Endometrium (tissue), 2 donors: Measurements from ENCODE around the gene SH3BGRL2.
A peak's percentile ranks its signal among the peaks of the same experiment; 100 is the strongest.
"Not testable (repeated sequence)": the region's sequence is repeated elsewhere in the genome, so short reads cannot be mapped to it uniquely, and the experiment has no call there.

Experiments used
- FAIRE-seq: peaks from 2 replicates; lab custom pipeline; 2012; peaks lifted over from hg19 to GRCh38; lab: Jason Lieb, UNC
- donor health status: control.
- donor health status: control.

The SH3BGRL2 gene

GRCh38 chr6:79614326-79615305 lies 16.5 kb upstream of the SH3BGRL2 start:
- FAIRE-seq = no peak

- FAIRE-seq = no peak
Observed at GRCh38 chr6:79617518-79617941, 13.6 kb upstream of the SH3BGRL2 start.

DNA sequence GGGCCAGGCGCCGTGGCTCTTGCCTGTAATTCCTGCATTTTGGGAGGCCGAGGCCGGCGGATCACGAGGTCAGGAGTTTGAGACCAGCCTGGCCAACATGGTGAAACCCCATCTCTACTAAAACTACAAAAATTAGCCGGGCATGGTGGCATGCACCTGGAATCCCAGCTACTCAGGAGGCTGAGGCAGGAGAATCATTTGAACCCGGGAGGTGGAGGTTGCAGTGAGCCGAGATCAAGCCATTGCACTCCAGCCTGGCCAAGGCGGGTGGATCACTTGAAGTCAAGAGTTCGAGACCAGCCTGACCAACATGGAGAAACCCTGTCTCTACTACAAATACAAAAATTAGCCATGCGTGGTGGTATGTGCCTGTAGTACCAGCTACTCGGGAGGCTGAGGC lies 12.7 kb upstream of the SH3BGRL2 start:
- FAIRE-seq = not testable (repeated sequence)

GRCh38 chr6:79621579-79621978 lies 9.6 kb upstream of the SH3BGRL2 start:
- no peak for FAIRE-seq

DNA sequence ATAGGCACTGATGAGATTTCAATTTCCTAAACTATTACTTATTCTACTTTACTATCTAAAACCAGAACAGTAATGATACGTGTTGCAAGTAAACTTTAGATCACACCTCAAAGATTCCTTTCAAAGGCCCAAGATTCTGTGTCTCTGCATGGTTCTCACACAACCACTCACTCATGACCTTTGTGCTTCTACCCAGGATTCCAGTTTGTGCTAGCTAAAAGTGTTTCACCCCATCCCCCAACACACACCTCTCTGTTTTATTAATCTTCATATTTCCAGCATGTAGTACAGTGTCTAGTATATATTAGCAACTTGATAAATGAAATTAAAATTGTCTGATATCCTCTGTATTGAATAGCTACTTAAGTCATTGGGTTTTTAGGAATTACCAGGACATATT lies 8.8 kb upstream of the SH3BGRL2 start:
- no peak for FAIRE-seq

DNA sequence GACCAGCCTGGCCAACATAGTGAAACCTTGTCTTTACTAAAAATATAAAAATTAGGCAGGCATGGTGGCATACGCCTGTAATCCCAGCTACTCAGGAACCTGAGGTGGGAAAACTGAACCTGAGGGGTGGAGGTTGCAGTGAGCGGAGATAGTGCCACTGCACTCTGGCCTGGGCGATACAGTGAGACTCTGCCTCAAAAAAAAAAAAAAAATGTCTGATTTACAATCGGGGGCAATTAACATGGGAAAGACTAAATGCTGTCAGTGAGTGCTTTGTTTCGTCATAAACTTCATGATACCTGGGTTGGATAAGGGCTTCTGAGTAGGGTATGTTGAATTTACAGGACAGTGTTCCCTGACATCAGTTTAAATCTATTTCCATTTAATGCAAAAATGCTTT lies 8.0 kb upstream of the SH3BGRL2 start:
- FAIRE-seq = no peak

DNA sequence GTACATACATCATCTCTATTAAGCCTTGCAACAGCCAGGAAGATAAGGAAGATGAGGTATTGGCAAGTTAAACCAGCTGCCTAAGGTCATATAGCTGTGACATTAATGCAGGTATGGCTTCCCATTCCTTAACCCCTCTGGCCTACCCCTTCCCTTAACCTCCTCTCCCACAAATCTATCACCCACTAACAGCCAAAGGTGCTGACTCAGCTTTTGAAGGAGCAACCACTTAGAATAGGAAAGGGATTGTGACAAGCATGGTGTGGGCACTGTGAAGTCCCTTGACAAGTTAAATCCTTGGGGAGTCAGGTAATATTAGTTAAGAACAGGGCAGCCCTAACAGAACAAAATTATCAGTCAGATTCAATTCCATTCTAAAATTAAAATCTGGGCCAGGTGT lies 5.4 kb upstream of the SH3BGRL2 start:
- FAIRE-seq = no peak

DNA sequence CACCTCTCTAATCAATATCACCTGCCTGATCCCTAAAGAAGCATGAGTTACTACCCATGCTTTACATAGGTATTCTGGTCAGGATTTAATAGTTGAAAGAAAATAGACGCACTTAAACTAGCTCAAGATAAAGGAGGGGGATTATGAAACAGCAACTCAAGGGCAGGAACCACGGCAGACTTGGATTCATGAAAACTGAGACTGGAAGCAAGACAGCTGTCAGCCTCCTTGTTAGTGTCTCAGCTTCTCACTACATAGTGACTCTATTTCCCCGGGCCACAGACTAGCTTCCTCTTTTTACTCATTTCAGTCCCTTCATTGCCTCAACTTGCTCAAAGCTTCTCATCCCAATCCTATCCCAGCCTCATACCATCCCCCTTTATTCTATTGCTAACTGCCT lies 4.3 kb upstream of the SH3BGRL2 start:
- no peak for FAIRE-seq

DNA sequence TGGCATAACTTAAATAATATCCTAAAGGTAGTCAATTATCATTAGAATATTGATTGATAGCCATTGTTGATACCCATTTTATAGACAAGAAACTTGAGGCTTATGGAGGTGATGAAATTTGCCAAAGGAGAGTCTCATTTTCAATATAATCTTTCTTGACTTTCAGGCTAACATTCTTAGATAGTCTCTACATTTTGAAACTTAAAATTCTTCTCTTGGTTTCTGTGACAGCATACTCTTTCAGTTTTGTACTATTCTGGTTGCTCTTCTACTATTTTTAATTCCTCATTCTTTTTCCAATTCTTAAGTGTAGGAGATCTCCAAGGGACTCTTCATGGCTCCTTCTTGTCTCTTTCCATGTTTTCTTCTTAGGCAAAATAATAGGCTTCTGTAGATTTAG lies 3.7 kb upstream of the SH3BGRL2 start:
- no peak for FAIRE-seq

GRCh38 chr6:79628466-79629288 lies 2.5 kb upstream of the SH3BGRL2 start:
- FAIRE-seq = no peak

DNA sequence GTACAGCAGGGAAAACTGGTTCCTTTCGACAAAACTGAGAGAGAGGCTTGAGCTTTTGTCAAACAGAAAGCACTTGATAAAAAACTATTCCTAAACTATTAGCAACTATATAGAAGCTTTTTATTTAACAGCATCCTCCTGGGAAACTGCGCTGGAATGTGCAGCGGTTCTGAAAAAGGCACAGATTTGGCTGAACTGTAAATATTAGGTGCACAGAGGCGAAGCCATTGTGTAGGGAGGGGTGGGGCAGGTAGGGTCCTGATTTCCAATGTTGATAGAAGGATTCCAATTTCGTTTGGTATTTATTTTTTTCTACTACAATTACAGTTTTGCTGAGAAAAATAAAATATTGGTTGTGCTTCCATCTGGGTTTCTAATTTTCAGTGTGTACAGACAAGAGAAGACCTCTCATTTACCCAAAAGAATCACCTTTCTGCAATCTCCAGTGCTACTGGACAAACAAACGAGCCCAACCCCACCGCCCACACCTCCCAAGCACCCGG lies 698 bp upstream of the SH3BGRL2 start:
- FAIRE-seq = no peak

DNA sequence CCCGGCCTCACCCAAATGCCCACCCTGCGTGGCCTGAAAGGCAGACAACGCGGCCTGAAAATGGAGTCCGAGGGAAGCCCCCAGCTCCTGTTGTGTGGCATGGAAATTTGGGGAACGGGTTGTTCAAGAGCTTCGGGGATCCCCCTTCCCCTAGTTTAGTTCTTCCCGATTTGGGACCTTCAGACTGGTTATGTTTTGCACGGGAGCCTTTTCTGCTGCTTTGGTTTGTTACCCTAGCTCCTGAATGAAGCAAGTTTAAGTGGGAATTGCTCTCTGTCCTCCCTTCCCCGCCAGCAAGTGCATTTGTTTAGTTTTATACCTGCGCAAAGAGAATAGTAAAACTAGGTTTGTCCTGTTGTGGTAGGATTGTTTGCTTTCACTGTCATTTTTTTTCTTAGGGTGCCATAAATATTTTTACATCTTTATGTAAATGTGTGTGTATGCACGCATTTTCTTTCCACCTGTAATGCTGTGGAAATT lies 604 bp downstream of the SH3BGRL2 start:
- no peak for FAIRE-seq

DNA sequence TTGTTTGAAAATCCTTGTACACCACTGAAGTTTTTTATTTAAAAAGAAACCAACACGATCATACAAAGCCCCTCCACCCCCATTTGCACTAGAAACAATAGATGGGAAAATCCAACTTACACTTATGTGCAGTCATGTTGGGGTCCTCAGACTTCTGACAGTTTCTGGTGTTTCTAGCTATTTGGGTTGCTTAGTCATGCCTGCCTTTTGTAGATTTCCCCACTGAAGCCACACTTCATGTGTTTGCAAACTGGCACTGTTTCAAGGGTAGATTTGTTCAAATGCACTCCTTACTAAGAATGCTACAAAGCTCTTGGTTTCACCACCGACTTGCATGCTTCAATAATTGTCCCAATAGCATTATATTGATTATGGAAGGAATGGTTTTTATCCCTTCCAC lies 1.5 kb downstream of the SH3BGRL2 start:
- no peak for FAIRE-seq

- FAIRE-seq = no peak
Observed at GRCh38 chr6:79634491-79635231, 3.5 kb downstream of the SH3BGRL2 start.

GRCh38 chr6:79635232-79635543 lies 4.1 kb downstream of the SH3BGRL2 start:
- FAIRE-seq = no peak

- FAIRE-seq = no peak
Observed at GRCh38 chr6:79636673-79637072, 5.5 kb downstream of the SH3BGRL2 start.

DNA sequence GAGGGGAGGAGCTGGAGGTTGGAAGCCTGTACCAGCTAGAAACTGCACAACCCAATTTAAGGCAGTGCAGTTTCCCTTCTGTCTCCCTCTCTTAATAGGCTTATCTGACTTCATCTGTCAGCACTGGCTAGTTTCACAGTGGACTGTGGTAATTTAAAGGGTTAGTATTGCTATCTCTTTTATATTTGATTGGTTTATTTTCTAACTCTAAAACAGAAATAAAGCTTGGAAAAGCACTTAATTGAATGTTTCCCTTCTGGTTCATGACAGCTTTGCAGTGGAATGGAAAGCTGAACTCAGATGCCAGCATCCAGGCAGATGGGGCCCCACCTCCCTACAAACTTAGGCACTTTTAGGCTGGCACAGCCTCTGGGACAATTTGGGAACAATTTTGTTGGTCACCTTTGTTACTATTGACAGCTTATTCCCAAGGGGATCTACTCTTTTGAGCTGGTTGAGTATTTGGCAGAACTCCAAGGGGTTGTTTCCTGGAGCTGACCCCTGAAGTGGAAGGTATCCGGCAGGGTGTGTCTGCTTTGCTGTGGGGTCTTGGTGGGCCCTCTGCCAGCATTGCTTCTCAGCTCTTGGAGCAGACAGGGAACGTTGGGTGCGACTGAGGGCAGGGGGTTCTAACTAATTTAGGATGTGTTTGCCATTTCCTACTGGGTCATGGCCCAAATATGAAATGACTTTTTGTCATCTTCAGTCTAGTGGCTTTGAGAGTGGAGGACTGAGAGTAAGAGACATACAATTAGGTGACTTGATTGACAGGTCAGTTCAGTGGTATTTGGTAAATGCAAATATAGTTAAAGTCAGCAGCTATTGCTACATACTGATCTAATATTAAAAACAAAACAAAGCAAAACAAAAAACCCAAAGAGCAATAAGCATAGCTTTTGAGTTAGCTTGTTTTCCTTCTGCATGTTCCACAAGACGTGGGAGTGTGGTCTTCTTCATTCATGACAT lies 9.3 kb downstream of the SH3BGRL2 start:
- FAIRE-seq = peak; percentile 91

DNA sequence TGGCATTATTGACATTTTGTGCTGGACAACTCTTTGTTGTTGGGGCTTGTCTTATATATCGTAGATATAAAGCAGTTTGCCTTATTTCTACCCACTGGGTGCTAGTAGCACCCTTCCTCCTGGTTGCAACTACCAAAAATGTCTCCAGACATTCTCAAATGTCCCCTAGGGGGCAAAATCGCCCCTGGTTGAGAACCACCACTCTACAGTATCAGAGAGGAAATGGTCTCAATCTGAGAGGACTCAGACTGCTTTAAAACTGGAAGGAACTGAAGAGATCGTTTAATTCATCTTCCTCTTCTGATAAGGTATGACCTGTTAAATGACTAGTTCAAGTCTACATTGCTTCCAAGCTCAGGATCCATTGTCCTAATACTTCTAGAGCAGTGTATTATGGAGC lies 14.9 kb downstream of the SH3BGRL2 start:
- FAIRE-seq = no peak

- FAIRE-seq = no peak
Observed at GRCh38 chr6:79646561-79646960, 15.4 kb downstream of the SH3BGRL2 start.

GRCh38 chr6:79647741-79648140 lies 16.6 kb downstream of the SH3BGRL2 start:
- peak; percentile 95 for FAIRE-seq

DNA sequence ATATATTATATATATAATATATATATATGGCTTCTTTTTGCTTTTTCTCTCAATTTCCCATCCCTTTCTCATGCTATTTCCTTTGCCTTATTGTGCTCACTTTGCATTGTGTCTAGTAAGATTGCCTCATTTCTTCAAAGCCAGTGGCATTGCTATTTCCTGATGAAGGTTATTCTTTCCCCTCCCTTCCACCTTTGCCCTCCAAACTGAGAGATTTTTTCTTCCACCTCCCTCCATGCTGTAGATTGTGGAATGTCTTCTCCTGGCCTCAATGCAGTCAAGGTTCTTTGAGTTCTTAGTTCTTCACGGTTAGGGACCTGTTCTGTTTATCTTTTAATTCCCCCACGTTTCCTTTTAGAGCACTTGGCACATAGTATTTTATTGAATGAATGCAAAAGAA lies 17.2 kb downstream of the SH3BGRL2 start:
- FAIRE-seq = no peak
